ENCODE data around the gene COX7A2L. TPM values are rescaled to one million over a fixed set of nuclear protein-coding genes. Genes with fewer than 3 reads are reported as not detected.

The COX7A2L gene
- total RNA-seq, 4 donors from 2014 or later, result 85.3 to 131 (median 113) TPM

- no peak for ATAC-seq
- H3K4me3 ChIP-seq, result no peak overlapping the region
- H3K36me3 ChIP-seq, result peaks cover 0 to 34% of the 10 kb centered on the region in 2 donors
- no peaks in the 10 kb centered on the region for H3K9me3 ChIP-seq
- TF ChIP-seq POLR2A (IDR thresholded peaks at IDR 0.05) (no peak), POLR2AphosphoS5 (IDR thresholded peaks at IDR 0.05) (no peak), EP300 (IDR thresholded peaks at IDR 0.05) (no peak)
- TF ChIP-seq, protein P1, sequence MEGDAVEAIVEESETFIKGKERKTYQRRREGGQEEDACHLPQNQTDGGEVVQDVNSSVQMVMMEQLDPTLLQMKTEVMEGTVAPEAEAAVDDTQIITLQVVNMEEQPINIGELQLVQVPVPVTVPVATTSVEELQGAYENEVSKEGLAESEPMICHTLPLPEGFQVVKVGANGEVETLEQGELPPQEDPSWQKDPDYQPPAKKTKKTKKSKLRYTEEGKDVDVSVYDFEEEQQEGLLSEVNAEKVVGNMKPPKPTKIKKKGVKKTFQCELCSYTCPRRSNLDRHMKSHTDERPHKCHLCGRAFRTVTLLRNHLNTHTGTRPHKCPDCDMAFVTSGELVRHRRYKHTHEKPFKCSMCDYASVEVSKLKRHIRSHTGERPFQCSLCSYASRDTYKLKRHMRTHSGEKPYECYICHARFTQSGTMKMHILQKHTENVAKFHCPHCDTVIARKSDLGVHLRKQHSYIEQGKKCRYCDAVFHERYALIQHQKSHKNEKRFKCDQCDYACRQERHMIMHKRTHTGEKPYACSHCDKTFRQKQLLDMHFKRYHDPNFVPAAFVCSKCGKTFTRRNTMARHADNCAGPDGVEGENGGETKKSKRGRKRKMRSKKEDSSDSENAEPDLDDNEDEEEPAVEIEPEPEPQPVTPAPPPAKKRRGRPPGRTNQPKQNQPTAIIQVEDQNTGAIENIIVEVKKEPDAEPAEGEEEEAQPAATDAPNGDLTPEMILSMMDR (IDR thresholded peaks at IDR 0.05), result no peak
- H3K27me3 ChIP-seq, result no peaks in the 10 kb centered on the region
- no peak overlapping the region for H3K27ac ChIP-seq
- 93 to 100% methylated on average over 3 to 4 of the region's 4 CpGs for WGBS, 2 donors (ENCODE audit: low coverage in 1 of 2)
- H3K4me1 ChIP-seq, result no peaks in the 10 kb centered on the region
Observed at GRCh38 chr2:42324244-42324643, 36.8 kb downstream of the COX7A2L start.

DNA sequence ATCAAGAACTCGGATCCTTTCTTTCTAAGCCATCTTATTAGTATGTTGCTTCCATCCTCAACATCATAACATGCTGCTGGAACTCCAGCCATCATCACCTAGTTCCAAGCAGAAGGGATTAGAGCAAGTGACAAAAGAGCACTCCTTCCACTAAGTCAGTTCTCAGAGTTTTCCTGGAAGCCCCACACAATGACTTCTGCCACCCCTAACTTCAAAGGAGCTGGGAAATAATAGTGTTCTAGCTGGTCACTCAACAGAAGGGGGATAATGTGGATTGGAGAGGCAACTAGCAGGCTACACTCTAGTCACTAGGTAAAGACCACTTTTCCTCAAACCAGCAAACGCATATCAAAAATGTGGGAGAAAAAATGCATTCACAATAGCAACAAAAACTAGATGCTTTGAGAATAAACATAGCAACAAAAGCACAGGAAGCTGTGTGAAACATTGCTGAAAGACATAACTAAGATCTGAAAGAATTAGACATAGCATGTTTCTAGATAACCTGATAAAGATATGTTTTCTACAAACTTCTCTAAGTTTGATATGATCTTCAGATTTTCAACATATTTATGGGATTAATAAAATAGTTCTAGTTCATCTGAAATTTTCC is 39.5 kb downstream of the COX7A2L start:
- Histone ChIP-seq H3K27me3 (no peaks in the 10 kb centered on the region), H3K36me3 (peaks cover 0 to 40% of the 10 kb centered on the region in 2 donors)
- 33 to 88% methylated on average over 1 to 2 of the region's 2 CpGs for WGBS, 2 donors (ENCODE audit: low coverage in 1 of 2)

DNA sequence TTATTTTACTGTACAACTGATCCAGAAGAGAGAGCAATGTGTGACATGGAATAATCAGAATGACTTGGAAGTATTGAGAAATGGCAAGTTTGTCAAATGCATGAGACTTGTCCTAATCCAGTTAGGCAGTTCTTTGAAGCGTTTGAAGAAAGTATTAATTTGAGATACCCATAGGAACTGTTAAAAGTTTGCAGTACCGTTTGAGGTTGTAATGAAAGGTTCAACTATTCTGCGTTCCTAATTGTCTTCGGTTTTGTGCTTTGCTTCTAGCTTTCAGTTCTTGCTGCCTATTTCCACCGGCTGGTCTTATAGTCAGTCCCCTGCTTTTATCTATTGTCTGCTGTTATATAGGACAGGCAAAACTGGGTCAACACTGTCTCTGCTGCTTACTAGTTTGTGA is 41.8 kb downstream of the COX7A2L start:
- Histone ChIP-seq H3K4me3 (no peak overlapping the region), H3K27me3 (no peaks in the 10 kb centered on the region), H3K27ac (no peak overlapping the region), H3K36me3 (peaks cover 0 to 37% of the 10 kb centered on the region in 2 donors), H3K4me1 (no peaks in the 10 kb centered on the region), H3K9me3 (no peaks in the 10 kb centered on the region)
- WGBS, 2 donors (ENCODE audit: low coverage in 1 of 2), result 84 to 92% methylated on average over 4 to 5 of the region's 5 CpGs
- TF ChIP-seq POLR2AphosphoS5 (IDR thresholded peaks at IDR 0.05) (no peak), POLR2A (IDR thresholded peaks at IDR 0.05) (no peak), EP300 (IDR thresholded peaks at IDR 0.05) (no peak)
- TF ChIP-seq, protein P1 (IDR thresholded peaks at IDR 0.05), result no peak
- ATAC-seq, result no peak

More for the DNA sequence above, 39.5 kb downstream of the COX7A2L start:
- H3K9me3 ChIP-seq, result no peaks in the 10 kb centered on the region
- no peak overlapping the region for H3K4me3 ChIP-seq
- no peak for TF ChIP-seq EP300 (IDR thresholded peaks at IDR 0.05)
- TF ChIP-seq, protein P1 (IDR thresholded peaks at IDR 0.05), result no peak
- no peak for TF ChIP-seq POLR2AphosphoS5 (IDR thresholded peaks at IDR 0.05)
- no peak for TF ChIP-seq POLR2A (IDR thresholded peaks at IDR 0.05)
- H3K4me1 ChIP-seq, result no peaks in the 10 kb centered on the region
- no peak for ATAC-seq
- no peak overlapping the region for H3K27ac ChIP-seq

DNA sequence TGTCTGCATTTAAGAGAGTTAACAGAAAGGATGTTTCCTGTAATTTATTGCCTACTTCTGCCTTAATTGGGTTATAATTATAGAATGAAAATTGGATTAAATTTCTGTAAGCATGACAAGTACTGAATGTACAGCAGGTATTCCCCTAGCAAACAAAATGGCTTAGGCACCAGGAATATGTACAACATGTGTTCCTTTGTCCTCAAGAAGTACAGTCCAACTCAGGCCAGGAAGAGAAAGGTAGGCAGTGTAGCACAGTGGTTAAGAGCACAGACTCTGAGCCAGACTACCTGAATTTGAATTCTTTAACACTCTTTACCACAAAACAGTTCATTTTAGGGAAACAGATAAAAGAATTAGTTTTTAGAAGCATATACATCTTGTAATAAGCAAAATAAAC is 43.1 kb downstream of the COX7A2L start:
- Histone ChIP-seq H3K4me1 (no peaks in the 10 kb centered on the region), H3K9me3 (no peaks in the 10 kb centered on the region), H3K27ac (no peak overlapping the region), H3K36me3 (peaks cover 0 to 37% of the 10 kb centered on the region in 2 donors), H3K4me3 (no peak overlapping the region), H3K27me3 (no peaks in the 10 kb centered on the region)
- no peak for ATAC-seq
- no peak for TF ChIP-seq EP300 (IDR thresholded peaks at IDR 0.05)
- no peak for TF ChIP-seq POLR2AphosphoS5 (IDR thresholded peaks at IDR 0.05)
- TF ChIP-seq, protein P1 (IDR thresholded peaks at IDR 0.05), result no peak
- no peak for TF ChIP-seq POLR2A (IDR thresholded peaks at IDR 0.05)

- H3K9me3 ChIP-seq, result no peaks in the 10 kb centered on the region
- H3K27me3 ChIP-seq, result no peaks in the 10 kb centered on the region
- no peak overlapping the region for H3K27ac ChIP-seq
- peaks cover 0 to 37% of the 10 kb centered on the region in 2 donors for H3K36me3 ChIP-seq
- WGBS, 2 donors (ENCODE audit: low coverage in 1 of 2), result 91% methylated on average over 3 of the region's 3 CpGs
- no peak for ATAC-seq
- no peak overlapping the region for H3K4me3 ChIP-seq
- no peak for TF ChIP-seq POLR2AphosphoS5 (IDR thresholded peaks at IDR 0.05)
- no peaks in the 10 kb centered on the region for H3K4me1 ChIP-seq
Observed at GRCh38 chr2:42317486-42317885, 43.5 kb downstream of the COX7A2L start.

Measured in gastroesophageal sphincter (tissue), 4 donors.